ENCODE data around the gene PAPOLA. TPM values are rescaled to one million over a fixed set of nuclear protein-coding genes. Genes with fewer than 3 reads are reported as not detected.

The PAPOLA gene
- total and polyA plus RNA-seq, 7 experiments from 2014 or later, result 58.2 to 256 (median 170) TPM

DNA sequence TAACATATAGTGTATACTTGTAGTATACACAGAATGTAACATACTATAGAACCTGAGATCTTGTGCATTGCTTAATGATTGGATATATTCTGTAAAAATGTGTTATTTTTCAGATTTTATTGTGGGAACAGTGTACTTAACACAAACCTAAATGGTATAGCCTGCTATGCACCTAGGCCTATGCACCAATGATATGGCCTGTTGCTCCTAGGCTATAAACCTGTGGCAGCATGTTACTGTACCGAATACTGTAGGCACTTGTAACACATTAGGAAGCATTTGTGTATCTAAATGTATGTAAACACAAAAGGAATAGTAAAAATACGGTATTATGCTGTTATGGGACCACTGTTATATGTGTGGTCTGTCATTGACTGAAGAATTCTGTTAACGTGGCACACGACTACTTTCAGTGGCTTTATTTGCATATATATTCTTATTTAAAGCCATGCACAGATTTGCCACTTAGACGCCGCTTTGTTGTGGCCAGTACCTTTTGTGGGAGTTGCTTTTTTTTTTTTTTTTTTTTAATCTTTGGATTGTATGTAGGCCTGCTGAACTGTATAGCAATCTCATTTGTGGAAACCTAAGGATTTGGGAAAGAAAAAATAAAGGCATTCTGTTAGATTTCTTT is 7.4 kb downstream of the PAPOLA start:
- Mint-ChIP-seq H3K27ac (peak overlapping the region in 2 of 9 donors; percentile 38 to 62), H3K4me1 (peaks cover 53 to 96% (median 89%) of the 10 kb centered on the region in 7 donors), H3K9me3 (no peaks in the 10 kb centered on the region), H3K36me3 (peaks cover 0 to 5% (median 0%) of the 10 kb centered on the region in 5 donors), H3K4me3 (peak overlapping the region in 7 of 10 donors; percentile 13 to 64 (median 42)), H3K27me3 (no peaks in the 10 kb centered on the region)
- ATAC-seq (no peak), DNase-seq (no peak)
- H3K9me3 ChIP-seq (ENCODE audit: control insufficient read depth in 2 of 3, low read length in 3 of 3), result no peaks in the 10 kb centered on the region
- no peak overlapping the region for H3K4me3 ChIP-seq (ENCODE audit: low read length)
- H3K4me1 ChIP-seq (ENCODE audit: control insufficient read depth in 2 of 2, insufficient read depth in 2 of 2, low read length in 2 of 2), result peaks cover 51 to 64% of the 10 kb centered on the region in 2 donors
- intact Hi-C loops (cut with micrococcal nuclease), result loop anchor here in 1 of 2 donors (10.0 kb wide), 1 partner anchor 1355 kb away; the partner anchor contains the start of gene DICER1
- POLR2A ChIA-PET, result no interaction called here
- CTCF ChIA-PET, result interaction anchor here (1.0 kb wide), 1 partner anchor 16 kb away, joined by 4 read pairs; no protein-coding TSS in a partner anchor
- no peak overlapping the region for H3K27ac ChIP-seq (ENCODE audit: low read depth, low read length)
- H3K27me3 ChIP-seq (ENCODE audit: control insufficient read depth in 2 of 2, insufficient read depth in 2 of 2, low read length in 2 of 2), result no peaks in the 10 kb centered on the region
- no peaks in the 10 kb centered on the region for H3K36me3 ChIP-seq (ENCODE audit: control insufficient read depth in 2 of 3, insufficient read depth in 3 of 3, low read length in 3 of 3)

DNA sequence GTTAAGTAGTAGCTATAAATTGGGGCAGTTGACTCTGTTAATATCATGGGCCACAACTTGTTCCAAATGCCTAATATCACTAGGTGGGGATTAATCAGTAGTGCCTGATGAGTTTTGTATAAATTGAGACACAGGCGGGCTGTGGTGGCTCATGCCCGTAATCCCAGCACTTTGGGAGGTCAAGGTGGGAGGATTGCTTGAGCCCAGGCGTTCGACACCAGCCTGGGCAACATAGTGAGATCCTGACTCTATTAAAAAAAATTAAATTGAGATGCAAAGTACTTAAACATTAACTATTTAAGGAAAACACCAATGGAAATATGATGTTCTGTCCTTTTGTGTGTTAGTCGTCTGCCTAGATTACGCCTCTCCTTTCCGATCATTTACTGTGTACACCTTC is 9.0 kb downstream of the PAPOLA start:
- DNase-seq, result no peak
- intact Hi-C loops (cut with micrococcal nuclease), result no loop called here
- Histone ChIP-seq H3K36me3 (ENCODE audit: control insufficient read depth in 2 of 3, insufficient read depth in 3 of 3, low read length in 3 of 3) (no peaks in the 10 kb centered on the region), H3K4me1 (ENCODE audit: control insufficient read depth in 2 of 2, insufficient read depth in 2 of 2, low read length in 2 of 2) (peaks cover 44 to 63% of the 10 kb centered on the region in 2 donors), H3K27ac (ENCODE audit: low read depth, low read length) (no peak overlapping the region), H3K27me3 (ENCODE audit: control insufficient read depth in 2 of 2, insufficient read depth in 2 of 2, low read length in 2 of 2) (no peaks in the 10 kb centered on the region), H3K4me3 (ENCODE audit: low read length) (no peak overlapping the region), H3K9me3 (ENCODE audit: control insufficient read depth in 2 of 3, low read length in 3 of 3) (no peaks in the 10 kb centered on the region)
- peak overlapping the region in 8 of 10 donors; percentile 12 to 65 (median 52) for H3K4me3 Mint-ChIP-seq
- H3K9me3 Mint-ChIP-seq, result no peaks in the 10 kb centered on the region
- no peaks in the 10 kb centered on the region for H3K36me3 Mint-ChIP-seq
- ChIA-PET CTCF (no interaction called here), POLR2A (no interaction called here)
- no peak for ATAC-seq
- no peaks in the 10 kb centered on the region for H3K27me3 Mint-ChIP-seq
- peak overlapping the region in 1 of 9 donors; percentile 60 for H3K27ac Mint-ChIP-seq
- peaks cover 50 to 96% (median 87%) of the 10 kb centered on the region in 7 donors for H3K4me1 Mint-ChIP-seq

- no peaks in the 10 kb centered on the region for H3K27me3 Mint-ChIP-seq
- no peaks in the 10 kb centered on the region for H3K9me3 Mint-ChIP-seq
- H3K27me3 ChIP-seq (ENCODE audit: control insufficient read depth in 2 of 2, insufficient read depth in 2 of 2, low read length in 2 of 2), result no peaks in the 10 kb centered on the region
- no peaks in the 10 kb centered on the region for H3K36me3 ChIP-seq (ENCODE audit: control insufficient read depth in 2 of 3, insufficient read depth in 3 of 3, low read length in 3 of 3)
- POLR2A ChIA-PET, result interaction anchor here (0.6 kb wide), 1 partner anchor 25 kb away, joined by 3 read pairs; no protein-coding TSS in a partner anchor
- no peak for ATAC-seq
- no peak for DNase-seq
- H3K27ac ChIP-seq (ENCODE audit: low read depth, low read length), result no peak overlapping the region
- CTCF ChIA-PET, result no interaction called here
- H3K27ac Mint-ChIP-seq, result peak overlapping the region in 1 of 9 donors; percentile 60
- H3K4me3 ChIP-seq (ENCODE audit: low read length), result no peak overlapping the region
- intact Hi-C loops (cut with micrococcal nuclease), result no loop called here
- peak overlapping the region in 7 of 10 donors; percentile 18 to 65 (median 55) for H3K4me3 Mint-ChIP-seq
- H3K4me1 ChIP-seq (ENCODE audit: control insufficient read depth in 2 of 2, insufficient read depth in 2 of 2, low read length in 2 of 2), result peaks cover 44 to 66% of the 10 kb centered on the region in 2 donors
- no peaks in the 10 kb centered on the region for H3K36me3 Mint-ChIP-seq
- no peaks in the 10 kb centered on the region for H3K9me3 ChIP-seq (ENCODE audit: control insufficient read depth in 2 of 3, low read length in 3 of 3)
- H3K4me1 Mint-ChIP-seq, result peaks cover 49 to 96% (median 86%) of the 10 kb centered on the region in 7 donors
Observed at GRCh38 chr14:96511667-96512066, 9.5 kb downstream of the PAPOLA start.

DNA sequence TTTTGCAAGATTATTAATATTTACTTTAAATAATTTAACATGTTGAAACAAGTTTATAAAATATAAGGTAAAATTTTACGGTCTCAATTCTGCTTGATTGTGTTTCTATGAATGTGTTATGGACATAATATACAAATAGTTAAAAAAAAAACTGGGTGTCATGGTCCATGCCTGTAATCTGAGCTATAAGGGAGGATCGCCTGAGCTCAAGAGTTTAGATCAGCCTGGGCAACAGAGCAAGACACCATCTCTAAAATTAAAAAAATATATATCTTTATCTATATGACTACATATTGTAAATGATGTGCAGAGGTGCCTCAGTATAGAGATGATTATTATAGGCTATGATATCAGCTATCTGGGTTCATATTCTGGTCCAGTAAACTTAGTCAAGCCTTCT is 9.9 kb downstream of the PAPOLA start:
- Mint-ChIP-seq H3K27me3 (no peaks in the 10 kb centered on the region), H3K4me3 (peak overlapping the region in 6 of 10 donors; percentile 2 to 64 (median 44)), H3K4me1 (peaks cover 53 to 97% (median 89%) of the 10 kb centered on the region in 7 donors), H3K27ac (peak overlapping the region in 2 of 9 donors; percentile 6 to 25), H3K36me3 (no peaks in the 10 kb centered on the region), H3K9me3 (no peaks in the 10 kb centered on the region)
- CTCF ChIA-PET, result no interaction called here
- intact Hi-C loops (cut with micrococcal nuclease), result no loop called here
- no peak overlapping the region for H3K4me3 ChIP-seq (ENCODE audit: low read length)
- H3K27ac ChIP-seq (ENCODE audit: low read depth, low read length), result no peak overlapping the region
- no peak for ATAC-seq
- H3K4me1 ChIP-seq (ENCODE audit: control insufficient read depth in 2 of 2, insufficient read depth in 2 of 2, low read length in 2 of 2), result peaks cover 46 to 67% of the 10 kb centered on the region in 2 donors
- H3K27me3 ChIP-seq (ENCODE audit: control insufficient read depth in 2 of 2, insufficient read depth in 2 of 2, low read length in 2 of 2), result no peaks in the 10 kb centered on the region
- no peaks in the 10 kb centered on the region for H3K9me3 ChIP-seq (ENCODE audit: control insufficient read depth in 2 of 3, low read length in 3 of 3)
- no peaks in the 10 kb centered on the region for H3K36me3 ChIP-seq (ENCODE audit: control insufficient read depth in 2 of 3, insufficient read depth in 3 of 3, low read length in 3 of 3)
- POLR2A ChIA-PET, result interaction anchor here (0.6 kb wide), 1 partner anchor 25 kb away, joined by 3 read pairs; no protein-coding TSS in a partner anchor
- DNase-seq, result no peak

DNA sequence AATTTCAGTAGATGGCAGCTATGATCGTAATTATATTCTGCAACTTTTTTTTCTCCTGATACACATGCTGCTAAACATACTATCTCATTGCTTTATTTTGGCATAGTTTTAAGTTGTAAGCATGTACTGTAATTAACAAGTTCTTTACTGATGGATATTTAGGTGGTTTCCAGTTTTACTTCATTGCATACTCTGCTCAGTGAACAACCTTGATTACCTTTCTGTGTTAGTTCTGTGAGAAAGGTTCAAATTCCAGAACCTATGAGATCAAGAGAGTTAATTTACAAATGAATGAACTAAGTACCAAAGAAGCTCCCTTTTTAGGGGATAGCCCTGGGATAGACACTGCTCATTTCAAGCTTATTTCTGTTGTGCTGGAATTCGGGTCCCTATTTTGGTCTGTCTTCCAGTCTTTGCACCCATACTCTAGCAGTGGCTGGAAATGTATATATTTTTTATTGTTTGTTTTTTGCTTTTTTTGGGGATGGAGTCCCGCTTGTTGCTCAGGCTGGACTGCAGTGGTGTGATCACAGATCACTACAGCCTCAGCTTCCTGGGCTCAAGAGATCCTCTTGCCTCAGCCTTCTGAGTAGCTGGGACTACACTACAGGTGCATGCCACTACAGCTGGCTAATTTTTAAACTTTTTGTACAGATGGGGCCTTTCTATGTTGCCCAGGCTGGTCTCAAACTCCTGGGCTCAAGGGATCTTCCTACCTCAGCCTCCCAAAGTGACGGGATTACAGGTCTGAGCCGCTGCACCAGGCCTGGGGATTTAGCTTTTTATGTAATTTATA is 10.6 kb downstream of the PAPOLA start:
- CTCF ChIA-PET, result no interaction called here
- H3K4me1 ChIP-seq (ENCODE audit: control insufficient read depth in 2 of 2, insufficient read depth in 2 of 2, low read length in 2 of 2), result peaks cover 53 to 71% of the 10 kb centered on the region in 2 donors
- peak overlapping the region; percentile 0 for H3K27ac ChIP-seq (ENCODE audit: low read depth, low read length)
- H3K4me3 Mint-ChIP-seq, result peak overlapping the region in 8 of 10 donors; percentile 1 to 64 (median 50)
- H3K27me3 Mint-ChIP-seq, result no peaks in the 10 kb centered on the region
- H3K36me3 Mint-ChIP-seq, result no peaks in the 10 kb centered on the region
- ATAC-seq, result no peak
- no peak for DNase-seq
- POLR2A ChIA-PET, result no interaction called here
- H3K4me1 Mint-ChIP-seq, result peaks cover 58 to 100% (median 95%) of the 10 kb centered on the region in 7 donors
- H3K9me3 ChIP-seq (ENCODE audit: control insufficient read depth in 2 of 3, low read length in 3 of 3), result no peaks in the 10 kb centered on the region
- intact Hi-C loops (cut with micrococcal nuclease), result no loop called here
- H3K27ac Mint-ChIP-seq, result peak overlapping the region in 4 of 9 donors; percentile 6 to 49 (median 28)
- H3K4me3 ChIP-seq (ENCODE audit: low read length), result no peak overlapping the region
- H3K9me3 Mint-ChIP-seq, result no peaks in the 10 kb centered on the region
- H3K27me3 ChIP-seq (ENCODE audit: control insufficient read depth in 2 of 2, insufficient read depth in 2 of 2, low read length in 2 of 2), result no peaks in the 10 kb centered on the region
- H3K36me3 ChIP-seq (ENCODE audit: control insufficient read depth in 2 of 3, insufficient read depth in 3 of 3, low read length in 3 of 3), result no peaks in the 10 kb centered on the region

GRCh38 chr14:96514694-96515093 is 12.5 kb downstream of the PAPOLA start:
- ChIA-PET CTCF (no interaction called here), POLR2A (no interaction called here)
- Mint-ChIP-seq H3K4me3 (peak overlapping the region in 7 of 10 donors; percentile 15 to 65 (median 28)), H3K27ac (peak overlapping the region in 3 of 9 donors; percentile 2 to 71 (median 13)), H3K4me1 (peaks cover 45 to 93% (median 81%) of the 10 kb centered on the region in 7 donors), H3K9me3 (no peaks in the 10 kb centered on the region), H3K36me3 (peaks cover 0 to under 1% (median 0%) of the 10 kb centered on the region in 5 donors), H3K27me3 (no peaks in the 10 kb centered on the region)
- no peaks in the 10 kb centered on the region for H3K9me3 ChIP-seq (ENCODE audit: control insufficient read depth in 2 of 3, low read length in 3 of 3)
- no peak for ATAC-seq
- peaks cover 41 to 70% of the 10 kb centered on the region in 2 donors for H3K4me1 ChIP-seq (ENCODE audit: control insufficient read depth in 2 of 2, insufficient read depth in 2 of 2, low read length in 2 of 2)
- H3K4me3 ChIP-seq (ENCODE audit: low read length), result no peak overlapping the region
- no peak for DNase-seq
- H3K27me3 ChIP-seq (ENCODE audit: control insufficient read depth in 2 of 2, insufficient read depth in 2 of 2, low read length in 2 of 2), result no peaks in the 10 kb centered on the region
- intact Hi-C loops (cut with micrococcal nuclease), result no loop called here
- no peaks in the 10 kb centered on the region for H3K36me3 ChIP-seq (ENCODE audit: control insufficient read depth in 2 of 3, insufficient read depth in 3 of 3, low read length in 3 of 3)
- no peak overlapping the region for H3K27ac ChIP-seq (ENCODE audit: low read depth, low read length)

All from naive thymus-derived CD4-positive, alpha-beta T cell (primary cell).